ENCODE measurements around the gene OAS1. TPM values are rescaled to one million over a fixed set of nuclear protein-coding genes. Genes with fewer than 3 reads are reported as not detected.

OAS1 gene
- polyA plus RNA-seq (88.3 to 102 TPM (median 95.0 TPM) in 3 replicates), polyA minus RNA-seq (43.6 to 63.7 TPM (median 45.5 TPM) in 3 replicates)
- polyA plus RNA-seq (2011; ENCODE audit: low read depth) = 6.3 TPM
- 52.6 and 59.7 TPM in 2 replicates for polyA plus RNA-seq (2011; cell fraction: cytosol; rRNA removed)
- 63.4 and 68.2 TPM in 2 replicates for polyA plus RNA-seq (2011; cell fraction: nucleus; rRNA removed)
- 11.8 and 65.0 TPM in 2 replicates for polyA plus RNA-seq (2012; ENCODE audit: low replicate concordance)
- polyA minus RNA-seq (2011; cell fraction: cytosol; rRNA and poly(A)+ RNA removed) = 41.8 TPM
- 31.0 and 38.5 TPM in 2 replicates for polyA minus RNA-seq (2011; cell fraction: nucleus; rRNA and poly(A)+ RNA removed)

DNA sequence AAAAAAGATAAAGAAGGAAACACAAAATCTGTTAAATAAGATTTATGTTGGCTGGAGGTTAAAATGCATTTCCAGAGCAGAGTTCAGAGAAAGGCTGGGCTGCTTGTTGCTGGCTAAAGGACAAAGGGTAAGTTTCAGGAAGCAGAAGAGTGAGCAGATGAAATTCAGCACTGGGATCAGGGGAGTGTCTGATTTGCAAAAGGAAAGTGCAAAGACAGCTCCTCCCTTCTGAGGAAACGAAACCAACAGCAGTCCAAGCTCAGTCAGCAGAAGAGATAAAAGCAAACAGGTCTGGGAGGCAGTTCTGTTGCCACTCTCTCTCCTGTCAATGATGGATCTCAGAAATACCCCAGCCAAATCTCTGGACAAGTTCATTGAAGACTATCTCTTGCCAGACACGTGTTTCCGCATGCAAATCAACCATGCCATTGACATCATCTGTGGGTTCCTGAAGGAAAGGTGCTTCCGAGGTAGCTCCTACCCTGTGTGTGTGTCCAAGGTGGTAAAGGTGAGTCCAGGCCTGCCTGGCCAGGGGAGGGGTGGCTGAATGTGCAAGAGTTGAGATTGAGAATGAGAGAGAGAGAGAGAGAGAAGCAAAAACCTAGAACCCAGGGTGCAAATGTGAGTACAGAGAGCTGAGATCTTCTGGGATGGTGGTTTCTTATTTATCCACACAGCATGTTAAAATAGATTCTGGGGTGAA, at the start of gene OAS1:
OAS1 (plus strand) TSS at position 251 of the 703 bp plus-strand sequence; CDS start at position 329, 78 bp downstream.
- Histone ChIP-seq H3K9ac (ENCODE audit: control insufficient read depth, extremely low read depth, insufficient read depth, low read length) (peak within 1 kb of the TSS; percentile 77), H2AFZ (ENCODE audit: control insufficient read depth, low read length) (peak within 1 kb of the TSS; percentile 95)
- FAIRE-seq = peak; percentile 87

GRCh38 chr12:112859291-112859690, 47.5 kb upstream of the OAS1 start:
- Histone ChIP-seq H3K9ac (ENCODE audit: control insufficient read depth, extremely low read depth, insufficient read depth, low read length) (no peak overlapping the region), H3K4me2 (ENCODE audit: control insufficient read depth, extremely low read depth, insufficient read depth, low read depth, low read length) (no peak overlapping the region), H4K20me1 (ENCODE audit: control insufficient read depth, extremely low read depth, insufficient read depth, low read length) (no peaks in the 10 kb centered on the region), H3K9me3 (ENCODE audit: control insufficient read depth, low read depth, low read length) (no peaks in the 10 kb centered on the region), H3K36me3 (ENCODE audit: control insufficient read depth in 2 of 2, extremely low read depth in 1 of 2, insufficient read depth in 2 of 2, low read length in 2 of 2) (no peaks in the 10 kb centered on the region), H3K9me1 (ENCODE audit: control insufficient read depth, extremely low read depth, insufficient read depth, low read length) (no peaks in the 10 kb centered on the region), H3K4me3 (ENCODE audit: control insufficient read depth in 2 of 3, extremely low read depth in 1 of 3, insufficient read depth in 2 of 3, low read depth in 1 of 3, low read length in 3 of 3) (no peak overlapping the region), H3K27ac (ENCODE audit: control insufficient read depth, insufficient read depth, low read length) (no peak overlapping the region), H2AFZ (ENCODE audit: control insufficient read depth, low read length) (no peak overlapping the region), H3K4me1 (ENCODE audit: control insufficient read depth, extremely low read depth, insufficient read depth, low read length) (no peaks in the 10 kb centered on the region), H3K27me3 (ENCODE audit: control insufficient read depth, extremely low read depth, insufficient read depth, low read length) (no peaks in the 10 kb centered on the region), H3K79me2 (ENCODE audit: control insufficient read depth, insufficient read depth, low read length) (no peaks in the 10 kb centered on the region)
- TF ChIP-seq CTCF (optimal IDR thresholded peaks at IDR 0.05 in 1 of 3, IDR thresholded peaks at IDR 0.05 in 1 of 3, conservative IDR thresholded peaks at IDR 0.05 in 1 of 3; ENCODE audit: extremely low read depth in 1 of 3, insufficient read depth in 2 of 3, low read length in 3 of 3) (no peak), EZH2 (IDR thresholded peaks at IDR 0.05; ENCODE audit: low read length) (no peak)
- DNase-seq (ENCODE audit: low read depth, low spot score) = no peak
- no peak for FAIRE-seq
- dilution Hi-C loops (cut with MboI; ENCODE audit: extremely low pct_ligation_motif_present, low sequenced_read_pairs) = no loop called here

More for the DNA sequence above, at the start of gene OAS1:
- no peak for TF ChIP-seq CTCF (optimal IDR thresholded peaks at IDR 0.05 in 1 of 3, IDR thresholded peaks at IDR 0.05 in 1 of 3, conservative IDR thresholded peaks at IDR 0.05 in 1 of 3; ENCODE audit: extremely low read depth in 1 of 3, insufficient read depth in 2 of 3, low read length in 3 of 3)
- TF ChIP-seq EZH2 (IDR thresholded peaks at IDR 0.05; ENCODE audit: low read length) = no peak
- Histone ChIP-seq H3K9me1 (ENCODE audit: control insufficient read depth, extremely low read depth, insufficient read depth, low read length) (no peaks in the 10 kb centered on the region), H3K27ac (ENCODE audit: control insufficient read depth, insufficient read depth, low read length) (peak within 1 kb of the TSS; percentile 69), H3K4me1 (ENCODE audit: control insufficient read depth, extremely low read depth, insufficient read depth, low read length) (peaks cover 14% of the 10 kb centered on the region), H3K4me3 (ENCODE audit: control insufficient read depth in 2 of 3, extremely low read depth in 1 of 3, insufficient read depth in 2 of 3, low read depth in 1 of 3, low read length in 3 of 3) (peak within 1 kb of the TSS; percentile 42 to 89 (median 70)), H4K20me1 (ENCODE audit: control insufficient read depth, extremely low read depth, insufficient read depth, low read length) (no peaks in the 10 kb centered on the region), H3K4me2 (ENCODE audit: control insufficient read depth, extremely low read depth, insufficient read depth, low read depth, low read length) (peak within 1 kb of the TSS; percentile 93), H3K36me3 (ENCODE audit: control insufficient read depth in 2 of 2, extremely low read depth in 1 of 2, insufficient read depth in 2 of 2, low read length in 2 of 2) (peaks cover 0 to 3% of the 10 kb centered on the region in 2 experiments), H3K9me3 (ENCODE audit: control insufficient read depth, low read depth, low read length) (no peaks in the 10 kb centered on the region), H3K27me3 (ENCODE audit: control insufficient read depth, extremely low read depth, insufficient read depth, low read length) (no peaks in the 10 kb centered on the region), H3K79me2 (ENCODE audit: control insufficient read depth, insufficient read depth, low read length) (peaks cover 14% of the 10 kb centered on the region)
- dilution Hi-C loops (cut with MboI; ENCODE audit: extremely low pct_ligation_motif_present, low sequenced_read_pairs) = no loop called here
- no peak for DNase-seq (ENCODE audit: low read depth, low spot score)
